T-helper 1 cell treated with Interleukin-12 subunit alpha and Interleukin-12 subunit beta and Interleukin-4 antibody, amounts not matched to agents 30 μg/mL and 1 μg/mL, for 36 hours (primary cell): Measurements from ENCODE around the gene PEX16.

Experiments used
- H3K27ac Mint-ChIP-seq: one replicate; pipeline ENCODE4 v1.8.0; 2021; ENCODE audit warnings: mild to moderate bottlenecking, mixed read lengths
- H3K27me3 Mint-ChIP-seq: one replicate; pipeline ENCODE4 v1.8.0; 2021; ENCODE audit warnings: low read depth, mixed read lengths
- H3K36me3 Mint-ChIP-seq: one replicate; pipeline ENCODE4 v1.8.0; 2021; ENCODE audit warnings: low read depth, mixed read lengths
- H3K4me1 Mint-ChIP-seq: one replicate; pipeline ENCODE4 v1.8.0; 2021; ENCODE audit warnings: low read depth, mixed read lengths
- H3K4me3 Mint-ChIP-seq: one replicate; pipeline ENCODE4 v1.8.0; 2021; ENCODE audit warnings: mild to moderate bottlenecking, moderate library complexity, mixed read lengths
- H3K9me3 Mint-ChIP-seq: one replicate; pipeline ENCODE4 v1.8.0; 2021; ENCODE audit warnings: mixed read lengths

The PEX16 gene

DNA sequence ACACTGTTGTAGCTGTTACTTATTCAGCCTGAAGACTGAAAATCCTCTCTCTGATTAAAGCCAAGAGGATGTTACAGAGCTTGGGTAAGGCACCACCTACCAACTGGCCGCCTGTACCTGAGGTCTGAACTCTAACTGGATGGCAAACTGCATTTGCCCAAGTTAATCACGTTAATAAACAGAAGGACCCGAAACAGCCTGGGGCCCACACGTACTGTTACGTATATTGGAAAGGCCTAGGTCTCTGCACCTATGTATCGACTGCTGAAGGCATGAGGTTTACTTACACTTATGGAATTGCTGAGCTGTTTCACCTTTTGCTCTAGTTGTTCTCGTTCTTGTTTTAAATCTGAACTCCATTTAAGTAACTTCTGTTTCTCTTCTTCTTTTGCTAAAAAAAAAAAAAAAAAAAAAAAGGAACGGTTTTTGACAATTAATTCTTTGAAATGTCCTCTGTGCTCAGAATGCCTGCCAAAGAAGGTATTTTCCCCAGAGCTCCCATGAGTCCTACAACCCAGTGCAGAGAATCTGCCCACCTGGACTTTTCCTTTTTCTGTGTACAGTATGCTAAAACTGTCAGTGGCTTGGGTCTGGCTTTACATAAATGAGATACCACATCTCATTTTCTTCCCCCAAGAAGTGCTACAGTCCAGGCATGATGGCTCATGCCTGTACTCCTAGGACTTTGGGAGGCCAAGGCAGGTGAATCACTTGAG, 17.8 kb upstream of the PEX16 start:
- H3K27ac Mint-ChIP-seq = no peak overlapping the region
- no peaks in the 10 kb centered on the region for H3K27me3 Mint-ChIP-seq
- H3K4me1 Mint-ChIP-seq = peaks cover 3% of the 10 kb centered on the region

DNA sequence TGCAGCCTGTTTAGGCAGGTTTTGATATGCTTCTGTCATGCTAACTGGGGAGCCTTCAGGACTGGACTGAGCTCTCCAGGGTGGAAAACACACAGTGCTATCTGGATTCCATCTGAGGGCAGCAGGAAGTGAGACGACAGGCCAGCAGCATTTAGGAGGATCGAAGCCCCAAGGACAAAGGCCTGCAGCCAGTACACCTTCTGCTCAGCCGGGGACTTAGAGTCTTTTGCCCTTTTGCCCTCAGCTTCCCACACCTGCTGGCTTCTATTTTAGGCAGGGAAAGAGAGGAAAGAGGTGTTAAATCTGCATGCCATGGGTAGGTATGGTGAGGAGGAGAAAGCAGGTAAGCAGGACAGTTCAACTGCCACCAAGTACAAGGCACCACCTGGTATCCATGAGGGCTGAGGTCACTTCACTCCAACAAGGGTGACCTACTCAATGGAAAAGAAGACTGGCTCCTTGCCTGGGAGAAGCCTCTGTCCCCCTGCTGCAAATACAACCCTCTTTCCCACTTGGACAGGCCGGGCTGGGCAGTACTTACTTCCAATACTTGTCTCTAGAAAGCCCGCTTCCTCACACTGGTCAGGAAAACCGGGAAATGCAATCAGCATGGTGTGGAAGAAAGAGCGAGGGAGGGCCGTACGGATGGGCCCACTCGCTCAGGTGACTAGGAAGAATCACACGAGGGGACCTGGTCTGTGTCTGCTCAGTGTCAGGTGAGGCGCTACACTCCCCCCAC, 17.1 kb upstream of the PEX16 start:
- Mint-ChIP-seq H3K4me3 (no peak overlapping the region), H3K36me3 (peaks cover 25% of the 10 kb centered on the region), H3K27ac (no peak overlapping the region), H3K27me3 (no peaks in the 10 kb centered on the region), H3K4me1 (peaks cover 11% of the 10 kb centered on the region), H3K9me3 (no peaks in the 10 kb centered on the region)

More for the DNA sequence above, 17.8 kb upstream of the PEX16 start:
- Mint-ChIP-seq H3K9me3 (no peaks in the 10 kb centered on the region), H3K4me3 (no peak overlapping the region), H3K36me3 (peaks cover 22% of the 10 kb centered on the region)

DNA sequence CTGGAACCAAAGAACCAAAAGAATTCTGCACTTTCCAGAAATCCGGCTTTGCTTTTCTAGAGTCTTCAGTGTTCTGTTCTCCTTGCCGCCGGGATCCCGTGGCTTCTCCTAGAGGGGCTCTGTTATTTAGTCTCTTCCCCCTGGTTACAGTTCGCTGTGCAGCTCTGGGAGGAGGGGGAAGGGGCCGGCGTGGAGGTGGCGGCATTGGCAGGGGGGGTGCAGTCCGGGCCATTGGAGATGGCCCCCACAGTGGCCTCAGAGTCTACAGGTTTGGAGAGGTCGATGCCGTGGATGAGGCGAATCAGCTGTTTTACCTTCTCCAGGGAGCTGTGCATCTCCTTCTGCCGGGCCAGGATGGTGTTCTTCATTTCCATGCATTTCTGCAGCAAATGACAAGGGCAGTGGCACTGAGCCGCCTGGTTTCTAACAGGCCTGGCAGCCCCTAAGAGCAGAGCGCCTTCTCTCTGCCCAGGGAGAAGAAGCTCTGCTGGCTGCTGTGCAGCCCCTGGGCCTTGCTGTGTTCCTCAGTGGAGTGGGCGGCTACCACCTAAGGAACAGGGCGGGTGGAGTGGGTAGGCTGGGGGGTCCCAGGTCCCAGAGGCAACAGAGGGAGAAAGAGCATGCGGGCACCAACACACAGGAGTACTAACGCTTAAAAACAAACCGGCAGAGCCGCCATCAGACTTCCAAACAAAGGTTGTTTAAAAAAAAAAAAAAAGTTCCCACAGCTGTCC, 16.3 kb upstream of the PEX16 start:
- Mint-ChIP-seq H3K27me3 (no peaks in the 10 kb centered on the region), H3K4me3 (no peak overlapping the region), H3K4me1 (peaks cover 13% of the 10 kb centered on the region), H3K27ac (no peak overlapping the region), H3K9me3 (no peaks in the 10 kb centered on the region), H3K36me3 (peaks cover 25% of the 10 kb centered on the region)

DNA sequence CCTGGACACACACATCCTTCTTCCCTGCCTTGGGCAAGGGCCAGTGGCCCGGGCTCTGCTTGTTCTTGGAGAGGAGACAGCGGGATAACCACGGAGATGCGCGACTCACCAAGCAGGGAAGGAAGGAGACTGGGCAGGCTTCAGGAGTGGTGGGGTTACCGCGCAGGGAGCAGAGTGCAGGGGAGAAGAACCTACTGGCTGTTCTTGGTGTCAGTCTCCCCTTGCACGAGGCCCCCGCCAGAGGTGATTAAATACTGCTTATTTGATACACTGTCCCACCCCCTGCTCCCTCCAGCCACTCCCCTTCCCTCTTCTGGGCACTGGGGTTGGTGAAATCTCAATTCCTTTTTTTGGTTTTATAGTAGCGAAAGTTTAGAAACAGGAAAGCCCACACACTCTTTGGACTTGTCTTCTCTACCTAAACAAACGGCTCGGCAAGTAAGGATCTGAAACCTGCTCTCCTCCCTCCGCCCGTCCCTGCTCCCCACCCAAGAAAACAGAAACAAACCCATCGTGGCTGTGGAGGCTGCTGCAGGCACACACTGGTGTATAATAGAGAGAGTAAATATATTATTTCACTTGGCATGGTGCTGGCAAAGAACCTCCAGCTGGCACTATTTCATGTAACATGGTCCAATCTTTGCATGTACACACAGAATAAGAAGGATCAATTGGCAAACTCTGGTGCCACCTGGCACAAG, 15.6 kb upstream of the PEX16 start:
- Mint-ChIP-seq H3K4me1 (peaks cover 13% of the 10 kb centered on the region), H3K4me3 (no peak overlapping the region), H3K9me3 (no peaks in the 10 kb centered on the region), H3K36me3 (peaks cover 25% of the 10 kb centered on the region), H3K27me3 (no peaks in the 10 kb centered on the region), H3K27ac (no peak overlapping the region)

DNA sequence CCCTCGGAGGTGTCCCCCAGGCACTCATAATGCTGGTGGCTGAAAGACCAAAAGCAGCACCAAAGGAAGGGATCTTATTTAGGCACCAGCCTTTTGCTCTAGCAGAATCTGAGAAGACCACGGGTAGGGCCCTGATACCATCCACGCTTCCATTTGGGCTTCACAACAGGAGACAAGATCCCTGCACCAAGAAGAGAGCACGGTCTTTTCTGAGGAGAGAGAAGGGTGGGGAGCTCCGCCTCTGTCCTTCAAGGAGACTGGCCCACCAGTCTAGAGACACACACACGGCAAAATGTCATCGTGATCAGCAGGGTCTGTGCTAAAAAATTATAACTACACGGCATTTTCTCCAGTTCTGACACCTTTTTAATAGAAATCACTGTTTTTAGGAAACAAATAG, 14.5 kb upstream of the PEX16 start:
- Mint-ChIP-seq H3K9me3 (no peaks in the 10 kb centered on the region), H3K27ac (no peak overlapping the region), H3K27me3 (no peaks in the 10 kb centered on the region), H3K4me1 (peaks cover 13% of the 10 kb centered on the region), H3K4me3 (no peak overlapping the region), H3K36me3 (peaks cover 22% of the 10 kb centered on the region)

DNA sequence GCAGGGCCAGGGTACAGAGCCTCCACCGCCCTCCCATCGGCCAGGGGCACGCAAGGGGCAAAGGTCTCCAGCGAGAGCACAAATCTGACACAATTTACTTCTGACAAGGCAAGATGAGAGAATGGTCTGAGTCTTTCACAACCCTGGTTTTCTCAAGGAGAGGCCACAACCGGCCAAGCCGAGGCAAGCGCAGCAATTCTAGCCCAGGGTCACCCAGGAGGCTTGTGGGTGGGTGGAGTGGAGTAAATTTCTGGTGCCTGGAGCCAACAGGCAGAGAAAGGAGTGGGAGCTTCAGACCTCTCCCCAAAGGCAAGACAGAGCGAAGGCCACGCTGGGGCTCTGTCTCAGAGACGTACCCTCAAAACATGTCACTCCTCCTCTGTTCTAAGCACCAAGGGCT, 14.1 kb upstream of the PEX16 start:
- no peak overlapping the region for H3K4me3 Mint-ChIP-seq
- H3K9me3 Mint-ChIP-seq = no peaks in the 10 kb centered on the region
- H3K36me3 Mint-ChIP-seq = peaks cover 20% of the 10 kb centered on the region
- H3K27ac Mint-ChIP-seq = no peak overlapping the region
- H3K4me1 Mint-ChIP-seq = peaks cover 13% of the 10 kb centered on the region
- no peaks in the 10 kb centered on the region for H3K27me3 Mint-ChIP-seq

DNA sequence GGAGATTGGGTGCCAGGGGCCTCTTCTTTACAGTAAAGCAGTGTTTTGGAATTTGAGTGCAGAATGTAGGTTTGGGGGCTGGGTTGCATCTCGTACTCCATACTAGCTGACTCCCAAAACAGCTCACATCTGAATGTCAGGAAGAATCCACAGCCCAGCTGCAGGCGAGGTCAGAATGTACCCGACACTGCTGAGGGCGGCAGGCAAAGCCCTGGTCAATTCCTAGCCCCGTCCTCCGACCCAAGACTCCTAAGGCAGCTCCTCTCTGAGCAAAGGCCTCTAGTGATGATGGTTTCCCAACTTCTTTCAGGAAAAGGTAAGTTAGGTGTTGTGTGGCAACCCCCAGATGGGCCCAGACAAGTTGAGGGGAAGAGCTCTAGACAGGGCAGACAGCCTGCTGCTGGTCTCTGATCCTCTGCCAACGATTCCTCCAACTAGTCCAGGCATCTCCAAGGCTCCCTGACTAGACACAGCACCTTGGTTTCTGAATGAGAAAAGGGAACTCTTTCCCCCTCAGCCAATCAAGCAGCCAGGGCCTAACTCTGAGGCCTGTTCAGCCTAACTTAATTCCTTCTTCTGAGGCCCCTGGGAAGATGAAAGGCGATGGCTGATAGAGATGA, 13.4 kb upstream of the PEX16 start:
- H3K27me3 Mint-ChIP-seq = no peaks in the 10 kb centered on the region
- peaks cover 19% of the 10 kb centered on the region for H3K36me3 Mint-ChIP-seq
- H3K4me3 Mint-ChIP-seq = no peak overlapping the region
- no peaks in the 10 kb centered on the region for H3K9me3 Mint-ChIP-seq
- peaks cover 13% of the 10 kb centered on the region for H3K4me1 Mint-ChIP-seq
- H3K27ac Mint-ChIP-seq = no peak overlapping the region

DNA sequence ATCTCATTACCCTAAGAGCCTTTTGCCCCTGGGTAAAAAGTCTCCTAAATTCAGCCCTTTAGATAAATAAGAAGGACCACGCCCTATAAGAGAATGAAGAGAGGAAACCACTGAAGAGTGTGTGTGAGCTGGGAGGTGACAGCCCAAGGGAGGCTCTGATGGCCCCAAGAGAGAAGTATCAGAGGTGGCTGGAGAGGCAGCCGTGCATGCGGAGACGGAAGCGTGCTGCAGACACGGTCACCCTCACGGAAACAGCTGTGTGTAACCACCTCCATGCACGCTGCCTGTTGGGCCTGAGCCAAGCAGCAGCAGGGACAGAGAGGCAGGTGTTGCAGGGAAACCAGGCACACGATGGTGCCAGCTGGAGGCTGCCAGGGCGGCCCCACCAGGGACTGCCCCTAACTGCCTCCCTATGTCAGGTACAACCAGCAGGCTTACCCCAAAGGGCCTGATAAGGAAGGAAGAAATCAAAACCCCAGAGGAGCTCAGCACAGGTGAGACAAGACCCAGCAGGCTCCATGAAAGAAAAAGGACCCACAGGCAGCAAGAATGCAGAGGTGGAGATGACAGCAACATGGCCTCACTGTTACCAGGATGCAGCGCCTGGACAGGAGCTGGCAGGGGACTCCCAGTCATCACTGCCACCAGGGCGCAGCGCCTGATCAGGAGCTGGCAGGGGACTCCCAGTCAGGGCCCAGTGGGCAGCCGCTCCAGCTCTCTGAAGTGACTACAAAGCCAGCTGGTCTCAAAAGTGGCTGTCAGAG, 12.5 kb upstream of the PEX16 start:
- Mint-ChIP-seq H3K4me3 (peak overlapping the region; percentile 53), H3K27ac (peak overlapping the region; percentile 67), H3K4me1 (peaks cover 13% of the 10 kb centered on the region), H3K36me3 (peaks cover 19% of the 10 kb centered on the region), H3K27me3 (no peaks in the 10 kb centered on the region), H3K9me3 (no peaks in the 10 kb centered on the region)

DNA sequence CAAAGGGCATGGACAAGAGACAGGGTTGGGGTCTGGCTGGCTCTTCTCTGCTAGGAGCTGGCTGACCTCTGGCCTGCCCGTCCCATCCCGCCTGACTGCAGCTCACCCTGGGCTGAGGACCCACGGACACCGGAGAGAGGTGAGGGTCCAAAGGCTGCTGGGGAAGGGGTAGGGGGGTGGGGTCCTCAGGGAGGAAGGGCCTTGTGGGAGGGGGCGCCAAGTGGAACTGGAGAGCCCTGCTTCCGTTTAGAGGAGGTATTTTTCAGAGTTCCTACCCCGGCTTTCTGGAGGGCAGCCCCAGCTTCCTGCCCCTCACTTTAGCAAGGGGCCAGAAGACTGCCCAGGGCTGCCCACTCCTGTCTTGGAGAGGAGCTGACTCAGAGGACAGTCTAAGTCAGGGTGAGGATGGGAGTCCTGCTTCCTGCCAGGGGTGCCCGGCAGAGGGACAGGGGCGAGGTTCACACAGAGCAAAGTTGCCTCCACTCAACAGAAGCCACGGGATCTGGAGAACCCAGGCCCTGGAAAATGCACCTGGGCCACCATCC, 11.9 kb upstream of the PEX16 start:
- Mint-ChIP-seq H3K36me3 (peaks cover 16% of the 10 kb centered on the region), H3K27me3 (peaks cover 6% of the 10 kb centered on the region), H3K4me1 (peaks cover 13% of the 10 kb centered on the region), H3K4me3 (peak overlapping the region; percentile 53), H3K9me3 (no peaks in the 10 kb centered on the region), H3K27ac (peak overlapping the region; percentile 67)

DNA sequence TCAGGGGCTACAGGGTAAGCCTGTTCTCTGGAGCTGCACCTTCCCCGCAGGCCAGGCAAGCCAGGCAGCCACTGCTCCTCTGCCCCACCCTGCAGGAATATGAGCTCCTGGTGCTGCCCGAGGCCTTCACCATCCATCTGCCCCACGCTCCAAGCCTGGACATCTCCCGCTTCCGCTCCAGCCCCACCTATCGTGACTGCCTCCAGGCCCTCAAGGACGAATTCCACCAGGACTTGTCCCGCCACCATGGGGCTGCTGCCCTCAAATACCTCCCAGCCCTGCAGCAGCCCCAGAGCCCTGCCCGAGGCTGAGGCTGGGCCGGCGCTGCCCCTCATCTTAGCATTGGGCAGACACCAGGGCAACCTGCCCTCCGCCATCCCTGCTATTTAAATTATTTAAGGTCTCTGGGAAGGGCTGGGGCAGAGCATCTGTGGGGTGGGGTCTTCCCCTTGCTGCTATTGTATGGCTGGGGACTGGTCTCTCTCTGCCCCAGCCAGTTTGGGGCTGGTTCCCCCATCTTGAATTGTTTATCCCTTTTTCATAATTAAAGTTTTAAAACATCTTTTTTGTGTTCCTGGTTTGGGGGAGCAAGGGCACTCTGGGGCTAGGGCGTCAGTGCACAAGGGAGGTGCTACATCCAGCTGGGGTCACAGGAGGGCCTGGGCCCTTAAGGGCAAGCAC, 11.0 kb upstream of the PEX16 start:
- H3K4me3 Mint-ChIP-seq = no peak overlapping the region
- H3K27ac Mint-ChIP-seq = no peak overlapping the region
- peaks cover 16% of the 10 kb centered on the region for H3K4me1 Mint-ChIP-seq
- peaks cover 15% of the 10 kb centered on the region for H3K36me3 Mint-ChIP-seq
- no peaks in the 10 kb centered on the region for H3K9me3 Mint-ChIP-seq
- peaks cover 14% of the 10 kb centered on the region for H3K27me3 Mint-ChIP-seq

DNA sequence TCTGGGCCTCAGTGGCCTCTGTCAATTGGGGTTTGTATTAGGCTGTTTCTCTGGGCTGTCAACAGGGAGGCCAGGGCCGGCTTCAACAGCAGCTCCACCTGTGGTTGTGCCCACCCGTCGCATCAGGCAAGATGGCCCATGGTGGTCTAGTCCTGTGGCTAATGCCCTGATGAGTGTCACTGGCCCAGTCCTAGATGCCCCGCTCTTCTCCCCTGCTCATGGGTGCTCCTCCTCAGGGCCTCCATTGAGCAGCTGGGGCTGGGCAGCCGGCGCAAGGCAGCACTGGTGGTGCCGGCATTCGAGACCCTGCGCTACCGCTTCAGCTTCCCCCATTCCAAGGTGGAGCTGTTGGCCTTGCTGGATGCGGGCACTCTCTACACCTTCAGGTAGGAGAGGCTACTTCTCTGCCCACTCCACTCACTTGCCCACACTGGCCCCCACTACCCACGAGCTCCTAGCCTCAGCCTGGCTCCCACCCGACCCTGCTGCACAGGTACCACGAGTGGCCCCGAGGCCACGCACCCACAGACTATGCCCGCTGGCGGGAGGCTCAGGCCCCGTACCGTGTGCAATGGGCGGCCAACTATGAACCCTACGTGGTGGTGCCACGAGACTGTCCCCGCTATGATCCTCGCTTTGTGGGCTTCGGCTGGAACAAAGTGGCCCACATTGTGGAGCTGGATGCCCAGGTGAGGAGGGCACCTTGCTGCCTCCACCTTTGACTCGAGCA, 10.2 kb upstream of the PEX16 start:
- peaks cover 11% of the 10 kb centered on the region for H3K36me3 Mint-ChIP-seq
- H3K4me3 Mint-ChIP-seq = no peak overlapping the region
- H3K27me3 Mint-ChIP-seq = peaks cover 20% of the 10 kb centered on the region
- H3K9me3 Mint-ChIP-seq = no peaks in the 10 kb centered on the region
- H3K4me1 Mint-ChIP-seq = peaks cover 18% of the 10 kb centered on the region
- H3K27ac Mint-ChIP-seq = no peak overlapping the region

DNA sequence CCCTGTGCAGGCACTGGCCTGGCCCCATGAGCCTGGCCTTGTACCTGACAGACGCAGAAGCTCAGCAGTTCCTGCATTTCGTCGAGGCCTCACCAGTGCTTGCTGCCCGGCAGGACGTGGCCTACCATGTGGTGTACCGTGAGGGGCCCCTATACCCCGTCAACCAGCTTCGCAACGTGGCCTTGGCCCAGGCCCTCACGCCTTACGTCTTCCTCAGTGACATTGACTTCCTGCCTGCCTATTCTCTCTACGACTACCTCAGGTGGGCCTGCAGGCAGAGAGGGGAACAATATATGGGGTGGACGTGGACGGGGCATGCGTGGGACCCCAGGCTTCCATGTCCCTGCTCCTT, 9.6 kb upstream of the PEX16 start:
- peaks cover 20% of the 10 kb centered on the region for H3K27me3 Mint-ChIP-seq
- H3K27ac Mint-ChIP-seq = no peak overlapping the region
- H3K9me3 Mint-ChIP-seq = no peaks in the 10 kb centered on the region
- H3K36me3 Mint-ChIP-seq = peaks cover 9% of the 10 kb centered on the region
- H3K4me1 Mint-ChIP-seq = peaks cover 18% of the 10 kb centered on the region
- H3K4me3 Mint-ChIP-seq = no peak overlapping the region
